NCI-H1436 (cell line): ENCODE results near the gene DDB1.

Experiments used
- DNase-seq: peaks from one replicate; lab custom pipeline; 2025; lab: John Stamatoyannopoulos, UW

DDB1 gene

GRCh38 chr11:61294717-61295595 lies 37.9 kb downstream of the DDB1 start, which contains the start of gene VWCE:
TSS of gene VWCE (minus strand) at chr11:61295316. CDS start at chr11:61295037, 279 bp downstream.
- peak; percentile 62 for DNase-seq

- no peak for DNase-seq
Measured at GRCh38 chr11:61293867-61294716, 38.8 kb downstream of the DDB1 start.

GRCh38 chr11:61292356-61292755 lies 40.5 kb downstream of the DDB1 start:
- no peak for DNase-seq

- DNase-seq: no peak
Measured at GRCh38 chr11:61290905-61291690, 41.8 kb downstream of the DDB1 start.

GRCh38 chr11:61287338-61287977 lies 45.4 kb downstream of the DDB1 start:
- no peak for DNase-seq

GRCh38 chr11:61283613-61284012 lies 49.3 kb downstream of the DDB1 start:
- no peak for DNase-seq

- DNase-seq: no peak
Measured at GRCh38 chr11:61281581-61282250, 51.2 kb downstream of the DDB1 start.

- DNase-seq: no peak
Measured at GRCh38 chr11:61280883-61281580, 51.9 kb downstream of the DDB1 start.

GRCh38 chr11:61279934-61280659 lies 52.8 kb downstream of the DDB1 start:
- no peak for DNase-seq

GRCh38 chr11:61278001-61278470 lies 54.9 kb downstream of the DDB1 start:
- no peak for DNase-seq

- no peak for DNase-seq
Measured at GRCh38 chr11:61277186-61278000, 55.5 kb downstream of the DDB1 start.

- no peak for DNase-seq
Measured at GRCh38 chr11:61275191-61275590, 57.7 kb downstream of the DDB1 start.

- no peak for DNase-seq
Measured at GRCh38 chr11:61274084-61274483, 58.8 kb downstream of the DDB1 start.

- DNase-seq: no peak
Measured at GRCh38 chr11:61273178-61274078, 59.5 kb downstream of the DDB1 start.

GRCh38 chr11:61272731-61273130 lies 60.2 kb downstream of the DDB1 start:
- DNase-seq: no peak

- DNase-seq: no peak
Measured at GRCh38 chr11:61270354-61271076, 62.4 kb downstream of the DDB1 start.
